DND-41 (cell line): ENCODE data around the gene SGCD.

Source experiments
- ATAC-seq: fragments of 200-7000 bp; cut with Tn5 transposase; 3 replicates; pipeline ENCODE4 v1.9.1; 2021; ENCODE audit warnings: low read depth; ENCODE audit not compliant: insufficient read depth
- DNase-seq: peaks from one replicate; pipeline ENCODE4 v3.0.0-alpha.2; 2020
- H2AFZ ChIP-seq: 2 replicates; pipeline ENCODE4 v1.6.0; 2012; ENCODE audit warnings: low read depth, low read length
- H3K27ac ChIP-seq: 2 replicates; pipeline ENCODE4 v1.5.1; 2012; ENCODE audit warnings: low read length, inconsistent platforms
- H3K27me3 ChIP-seq: fragments of 200-600 bp; sonication (generic); 2 replicates; pipeline ENCODE4 v1.6.0; 2012; ENCODE audit warnings: low read length, mild to moderate bottlenecking, inconsistent platforms; ENCODE audit not compliant: insufficient read depth, poor library complexity
- H3K36me3 ChIP-seq: 2 replicates; pipeline ENCODE4 v1.5.1; 2012; ENCODE audit warnings: low read length, inconsistent platforms; ENCODE audit not compliant: insufficient read depth
- H3K4me1 ChIP-seq: 2 replicates; pipeline ENCODE4 v1.5.1; 2012; ENCODE audit warnings: mild to moderate bottlenecking, low read length; ENCODE audit not compliant: insufficient read depth
- H3K4me2 ChIP-seq: 2 replicates; pipeline ENCODE4 v1.6.0; 2012; ENCODE audit warnings: mild to moderate bottlenecking, moderate library complexity, low read length, inconsistent platforms; ENCODE audit not compliant: insufficient read depth
- H3K4me3 ChIP-seq, 2 experiments: fragments of 200-600 bp in 1 of 2; shearing (Covaris generic) in 1 of 2; 2 replicates each; pipeline ENCODE4 v1.5.1; 2012 to 2016; ENCODE audit warnings: inconsistent platforms in 2 of 2, low read length in 2 of 2, mild to moderate bottlenecking in 2 of 2, low read depth in 1 of 2, moderate library complexity in 1 of 2
- H3K79me2 ChIP-seq: 2 replicates; pipeline ENCODE4 v1.6.0; 2012; ENCODE audit warnings: low read length, inconsistent platforms; ENCODE audit not compliant: insufficient read depth
- H3K9ac ChIP-seq: 2 replicates; pipeline ENCODE4 v1.6.0; 2012; ENCODE audit warnings: low read depth, mild to moderate bottlenecking, inconsistent platforms, low read length, moderate library complexity
- H3K9me3 ChIP-seq: 2 replicates; pipeline ENCODE4 v1.5.1; 2012; ENCODE audit warnings: low read length, moderate library complexity, mild to moderate bottlenecking, inconsistent platforms; ENCODE audit not compliant: insufficient read depth, severe bottlenecking
- H4K20me1 ChIP-seq: 2 replicates; pipeline ENCODE4 v1.6.0; 2012; ENCODE audit warnings: low read length; ENCODE audit not compliant: insufficient read depth
- CTCF ChIP-seq: IDR thresholded peaks from 2 replicates; pipeline ENCODE4 v1.5.1; 2012; ENCODE audit warnings: borderline replicate concordance, low read length, moderate library complexity, mild to moderate bottlenecking; ENCODE audit not compliant: poor library complexity, severe bottlenecking; ENCODE audit errors: extremely low read depth
- EZH2 ChIP-seq: IDR thresholded peaks from 3 replicates; pipeline ENCODE4 v1.6.1; 2012; ENCODE audit warnings: borderline replicate concordance, low read depth, mild to moderate bottlenecking, moderate library complexity, low read length, inconsistent platforms; ENCODE audit not compliant: severe bottlenecking

The SGCD gene

DNA sequence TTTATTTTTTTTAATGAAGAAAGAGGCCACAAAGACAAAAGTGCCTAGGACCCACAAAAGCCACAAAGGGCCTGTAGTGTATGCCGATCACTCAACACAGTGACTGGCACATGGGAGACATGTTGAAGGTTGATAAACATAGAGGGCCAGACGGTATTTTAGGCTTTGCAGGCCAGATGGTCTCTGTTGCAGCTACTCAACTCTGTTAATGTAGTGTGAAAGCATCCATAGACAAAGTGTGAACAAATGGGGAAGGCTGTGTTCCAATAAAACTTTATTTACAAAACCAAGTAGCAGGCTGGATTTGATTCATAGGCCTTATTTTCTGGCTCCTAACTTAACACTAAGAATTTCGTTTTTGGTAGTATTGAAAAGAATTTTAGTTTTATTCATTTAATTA, 139.9 kb downstream of the SGCD start:
- Histone ChIP-seq H3K79me2 (no peaks in the 10 kb centered on the region), H3K4me3 (no peak overlapping the region)

DNA sequence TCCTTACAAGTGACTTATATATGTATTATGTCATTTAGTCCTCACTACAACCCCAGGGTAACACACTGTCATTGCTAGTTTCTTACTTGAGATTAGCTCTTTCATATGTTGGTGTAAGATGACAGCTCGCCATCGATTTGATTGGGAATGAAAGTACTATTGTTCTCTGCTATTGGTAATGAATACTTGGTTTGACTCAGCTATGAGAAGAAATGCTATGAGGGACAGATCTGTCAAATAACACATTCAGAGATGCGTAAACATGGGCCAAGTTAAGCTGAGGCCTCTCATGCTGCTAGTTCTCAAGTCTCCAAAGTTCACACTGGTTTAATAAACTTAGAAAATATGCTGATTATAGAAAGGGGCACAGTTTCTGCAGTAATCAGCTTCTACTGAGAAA, 142.7 kb downstream of the SGCD start:
- Histone ChIP-seq H3K79me2 (no peaks in the 10 kb centered on the region), H2AFZ (no peak overlapping the region), H3K9ac (no peak overlapping the region), H3K4me2 (no peak overlapping the region), H3K36me3 (no peaks in the 10 kb centered on the region), H3K27ac (no peak overlapping the region), H3K9me3 (no peaks in the 10 kb centered on the region), H3K27me3 (peaks cover 3% of the 10 kb centered on the region), H4K20me1 (no peaks in the 10 kb centered on the region), H3K4me1 (no peaks in the 10 kb centered on the region), H3K4me3 (no peak overlapping the region)
- no peak for ATAC-seq
- TF ChIP-seq EZH2 (no peak), CTCF (no peak)
- DNase-seq = no peak

More for the DNA sequence above, 139.9 kb downstream of the SGCD start:
- Histone ChIP-seq H3K4me1 (no peaks in the 10 kb centered on the region), H3K36me3 (no peaks in the 10 kb centered on the region), H3K27me3 (no peaks in the 10 kb centered on the region), H3K27ac (no peak overlapping the region), H3K9me3 (no peaks in the 10 kb centered on the region), H4K20me1 (no peaks in the 10 kb centered on the region), H3K4me2 (no peak overlapping the region), H2AFZ (no peak overlapping the region), H3K9ac (no peak overlapping the region)
- no peak for TF ChIP-seq EZH2
- TF ChIP-seq CTCF = no peak
- DNase-seq (no peak), ATAC-seq (no peak)

DNA sequence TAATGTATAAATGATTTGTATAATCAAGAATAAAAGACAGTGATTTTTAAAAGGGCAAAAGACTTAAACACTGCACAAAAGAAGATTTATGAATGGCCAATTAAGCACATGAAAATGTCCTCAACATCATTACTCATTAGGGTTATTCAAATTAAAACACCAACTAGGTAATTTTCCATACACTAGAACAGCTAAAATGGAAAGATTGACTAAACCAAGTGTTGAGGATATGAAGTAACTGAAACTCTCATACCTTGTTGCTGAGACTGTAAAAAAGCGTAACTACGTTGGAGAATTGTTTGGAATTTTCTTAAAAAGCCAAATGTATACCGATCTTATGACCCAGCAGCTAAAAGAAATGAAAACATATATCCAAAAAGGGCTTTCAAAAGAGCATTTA, 144.9 kb downstream of the SGCD start:
- peaks cover 3% of the 10 kb centered on the region for H3K27me3 ChIP-seq
- no peak overlapping the region for H3K9ac ChIP-seq
- no peaks in the 10 kb centered on the region for H3K79me2 ChIP-seq
- TF ChIP-seq CTCF (no peak), EZH2 (no peak)
- H3K4me3 ChIP-seq = no peak overlapping the region
- no peaks in the 10 kb centered on the region for H3K9me3 ChIP-seq
- H3K4me1 ChIP-seq = no peaks in the 10 kb centered on the region
- H2AFZ ChIP-seq = no peak overlapping the region
- ATAC-seq (no peak), DNase-seq (no peak)
- no peaks in the 10 kb centered on the region for H4K20me1 ChIP-seq
- H3K27ac ChIP-seq = no peak overlapping the region
- H3K4me2 ChIP-seq = no peak overlapping the region
- H3K36me3 ChIP-seq = no peaks in the 10 kb centered on the region

GRCh38 chr5:156473269-156473908, 146.4 kb downstream of the SGCD start:
- H3K9me3 ChIP-seq = no peaks in the 10 kb centered on the region
- H2AFZ ChIP-seq = no peak overlapping the region
- TF ChIP-seq CTCF (no peak), EZH2 (no peak)
- DNase-seq (no peak), ATAC-seq (no peak)
- H3K4me3 ChIP-seq = no peak overlapping the region
- H3K36me3 ChIP-seq = no peaks in the 10 kb centered on the region
- H3K27me3 ChIP-seq = peaks cover 3% of the 10 kb centered on the region
- no peaks in the 10 kb centered on the region for H3K79me2 ChIP-seq
- H3K4me2 ChIP-seq = no peak overlapping the region
- no peaks in the 10 kb centered on the region for H4K20me1 ChIP-seq
- no peaks in the 10 kb centered on the region for H3K4me1 ChIP-seq
- H3K27ac ChIP-seq = no peak overlapping the region
- H3K9ac ChIP-seq = no peak overlapping the region
